GM10266 (cell line): ENCODE results near the gene SLC1A7.

Experiments
- DNase-seq: peaks from one replicate; pipeline ENCODE4 v3.0.0; 2012; ENCODE audit errors: extremely low spot score
- TF ChIP-seq, protein P1 (sequence below): IDR thresholded peaks from 2 replicates; pipeline ENCODE4 v1.5.1; 2012; ENCODE audit warnings: mild to moderate bottlenecking, low read depth; ENCODE audit not compliant: control insufficient read depth, insufficient read depth; ENCODE audit errors: missing control alignments

SLC1A7 gene

DNA sequence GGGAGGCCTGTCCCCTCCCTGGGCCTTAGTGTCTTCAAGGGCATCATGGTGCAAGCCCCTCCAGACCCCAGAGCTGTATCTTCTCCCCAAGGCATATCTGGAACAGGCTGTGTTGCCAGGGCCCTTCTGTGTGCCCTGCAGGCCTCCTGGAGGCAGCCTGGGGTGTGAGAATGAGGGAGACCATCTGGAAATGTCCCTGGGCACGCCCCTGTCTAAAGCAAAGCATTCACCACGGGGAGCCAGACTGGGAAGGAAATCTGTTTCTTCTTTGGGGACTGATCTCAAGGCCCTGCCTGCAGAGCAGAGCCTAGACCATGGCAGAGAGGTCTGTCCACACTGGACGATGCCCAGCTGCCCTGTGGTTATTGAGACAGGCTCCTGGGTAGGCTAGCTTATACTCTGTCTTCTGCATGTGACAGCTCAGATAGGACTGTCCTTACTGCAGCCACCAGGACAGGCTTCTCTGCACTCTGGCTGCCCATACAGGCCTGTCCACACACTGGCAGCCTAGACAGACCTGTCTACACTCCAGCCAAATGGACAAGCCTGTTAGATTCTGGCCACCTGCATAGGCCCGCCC is 55.9 kb downstream of the SLC1A7 start:
- TF ChIP-seq, protein P1, sequence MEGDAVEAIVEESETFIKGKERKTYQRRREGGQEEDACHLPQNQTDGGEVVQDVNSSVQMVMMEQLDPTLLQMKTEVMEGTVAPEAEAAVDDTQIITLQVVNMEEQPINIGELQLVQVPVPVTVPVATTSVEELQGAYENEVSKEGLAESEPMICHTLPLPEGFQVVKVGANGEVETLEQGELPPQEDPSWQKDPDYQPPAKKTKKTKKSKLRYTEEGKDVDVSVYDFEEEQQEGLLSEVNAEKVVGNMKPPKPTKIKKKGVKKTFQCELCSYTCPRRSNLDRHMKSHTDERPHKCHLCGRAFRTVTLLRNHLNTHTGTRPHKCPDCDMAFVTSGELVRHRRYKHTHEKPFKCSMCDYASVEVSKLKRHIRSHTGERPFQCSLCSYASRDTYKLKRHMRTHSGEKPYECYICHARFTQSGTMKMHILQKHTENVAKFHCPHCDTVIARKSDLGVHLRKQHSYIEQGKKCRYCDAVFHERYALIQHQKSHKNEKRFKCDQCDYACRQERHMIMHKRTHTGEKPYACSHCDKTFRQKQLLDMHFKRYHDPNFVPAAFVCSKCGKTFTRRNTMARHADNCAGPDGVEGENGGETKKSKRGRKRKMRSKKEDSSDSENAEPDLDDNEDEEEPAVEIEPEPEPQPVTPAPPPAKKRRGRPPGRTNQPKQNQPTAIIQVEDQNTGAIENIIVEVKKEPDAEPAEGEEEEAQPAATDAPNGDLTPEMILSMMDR: no peak
- no peak for DNase-seq

DNA sequence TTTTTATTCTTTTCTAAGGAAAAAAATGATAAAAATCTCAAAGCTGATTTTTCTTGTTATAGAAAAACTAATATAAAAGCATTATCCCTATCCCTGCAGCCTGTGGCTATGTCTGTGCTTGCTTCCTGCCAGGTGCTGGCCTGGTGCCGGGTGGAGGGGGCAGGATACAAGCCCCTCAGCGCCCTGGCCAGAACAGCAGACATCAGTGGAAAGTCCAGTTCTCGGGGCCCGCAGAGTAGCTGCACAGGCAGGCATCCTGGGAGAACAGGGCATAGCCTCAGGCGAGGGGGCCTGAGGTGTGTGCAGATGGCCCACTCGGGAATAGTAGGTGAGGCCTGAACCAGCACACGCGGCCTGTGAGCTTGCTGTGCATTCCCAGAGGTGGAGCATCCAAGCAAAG is 57.0 kb downstream of the SLC1A7 start:
- DNase-seq: no peak
- TF ChIP-seq, protein P1: no peak

DNA sequence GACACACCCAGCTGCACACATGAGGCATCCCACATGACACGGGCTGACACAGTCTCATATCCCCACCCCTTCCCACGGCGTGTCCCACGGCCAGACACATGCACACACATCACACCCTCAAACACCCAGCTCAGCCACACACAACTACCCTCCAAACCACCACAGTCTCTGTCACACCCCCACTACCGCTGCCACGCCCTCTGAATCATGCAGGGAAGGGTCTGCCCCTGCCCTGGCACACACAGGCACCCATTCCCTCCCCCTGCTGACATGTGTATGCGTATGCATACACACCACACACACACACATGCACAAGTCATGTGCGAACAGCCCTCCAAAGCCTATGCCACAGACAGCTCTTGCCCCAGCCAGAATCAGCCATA is 57.9 kb downstream of the SLC1A7 start:
- TF ChIP-seq, protein P1: no peak
- no peak for DNase-seq

GRCh38 chr1:53083636-53084588 is 58.5 kb downstream of the SLC1A7 start:
- DNase-seq: no peak
- TF ChIP-seq, protein P1: no peak

GRCh38 chr1:53082826-53083455 is 59.5 kb downstream of the SLC1A7 start:
- TF ChIP-seq, protein P1: no peak
- no peak for DNase-seq

- DNase-seq: no peak
Measured at GRCh38 chr1:53081384-53082066, 60.9 kb downstream of the SLC1A7 start.

More at GRCh38 chr1:53081384-53082066, 60.9 kb downstream of the SLC1A7 start:
- TF ChIP-seq, protein P1: no peak
